GM21723 (cell line): ENCODE data around the gene CPLX3.
"Not testable (repeated sequence)": the region's sequence is repeated elsewhere in the genome, so short reads cannot be mapped to it uniquely, and the experiment has no call there.

Experiments used
- ATAC-seq: cut with Tn5 transposase; IDR thresholded peaks from one replicate; pipeline ENCODE4 v1.9.1; 2021; ENCODE audit warnings: mild to moderate bottlenecking, moderate library complexity; ENCODE audit not compliant: unreplicated experiment

The CPLX3 gene, protein sequence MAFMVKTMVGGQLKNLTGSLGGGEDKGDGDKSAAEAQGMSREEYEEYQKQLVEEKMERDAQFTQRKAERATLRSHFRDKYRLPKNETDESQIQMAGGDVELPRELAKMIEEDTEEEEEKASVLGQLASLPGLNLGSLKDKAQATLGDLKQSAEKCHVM

DNA sequence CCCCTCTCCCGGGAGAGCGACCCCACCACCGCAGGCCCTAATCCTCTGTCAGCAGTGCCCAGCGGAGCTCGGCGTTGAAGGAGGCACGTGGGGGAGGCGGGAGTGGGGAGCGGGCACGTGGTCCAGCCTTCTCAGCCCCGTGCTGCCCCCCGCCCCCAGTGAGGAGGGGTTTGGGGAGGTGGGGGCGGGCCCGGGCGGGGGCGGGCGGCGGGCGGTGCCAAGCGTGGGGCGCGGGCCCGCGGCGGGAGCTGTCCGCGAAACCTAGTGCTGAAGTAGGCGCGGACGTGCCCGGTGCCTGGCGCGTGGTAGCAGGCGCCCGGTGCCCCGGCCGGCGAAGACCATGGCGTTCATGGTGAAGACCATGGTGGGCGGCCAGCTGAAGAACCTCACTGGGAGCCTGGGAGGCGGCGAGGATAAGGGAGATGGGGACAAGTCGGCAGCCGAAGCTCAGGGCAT is at the start of gene CPLX3:
Gene CPLX3 (plus strand): TSS at position 264 of the 456 bp plus-strand sequence. CDS start 77 bp downstream, at position 341.
- no peak for ATAC-seq

DNA sequence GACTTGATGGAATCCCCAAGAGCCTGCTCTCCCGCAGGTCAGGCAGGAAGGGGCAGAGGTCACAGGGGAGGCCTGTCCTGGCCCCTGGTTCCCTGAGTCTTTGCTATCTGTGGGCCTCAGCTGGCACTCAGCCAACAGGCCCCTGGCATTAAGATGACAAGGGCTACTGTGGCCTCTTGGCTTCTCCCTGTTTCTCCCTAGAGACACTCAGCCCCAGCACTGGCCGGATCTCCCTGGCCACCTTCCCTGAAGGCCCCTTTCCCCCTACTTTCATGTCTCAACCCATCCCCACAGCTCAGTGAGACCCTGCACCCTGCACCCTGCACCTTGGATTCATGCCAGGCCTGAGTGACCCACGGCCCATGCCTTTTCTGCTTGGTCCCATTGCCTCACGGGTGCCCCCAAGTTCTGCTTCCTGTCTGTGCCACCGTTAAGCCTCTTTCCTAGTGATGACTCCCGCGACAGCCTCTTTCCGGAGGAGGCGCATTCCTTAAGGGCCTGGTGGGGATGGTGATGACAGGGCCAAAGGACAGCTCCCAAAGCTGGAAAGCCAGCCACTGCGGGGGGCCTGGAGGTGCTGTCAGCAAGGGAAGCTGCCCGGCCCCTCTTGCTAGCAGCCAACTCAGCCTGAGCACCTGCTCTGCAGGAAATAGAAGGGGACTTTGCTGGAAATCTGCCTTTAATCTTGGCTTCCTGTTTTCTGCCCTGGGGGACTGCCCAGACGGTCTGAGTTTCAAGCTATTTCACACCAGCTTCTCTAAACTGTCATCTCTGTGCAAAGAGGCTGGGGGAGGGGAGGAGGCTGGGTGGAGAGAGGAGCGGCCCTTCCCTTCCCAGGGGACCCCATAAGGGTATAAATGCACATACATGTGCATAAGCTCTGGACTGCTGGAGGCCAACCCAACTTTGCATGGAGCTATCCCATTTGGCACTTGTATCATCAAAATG is 49.3 kb upstream of the CPLX3 start:
- ATAC-seq = peak; percentile 37

DNA sequence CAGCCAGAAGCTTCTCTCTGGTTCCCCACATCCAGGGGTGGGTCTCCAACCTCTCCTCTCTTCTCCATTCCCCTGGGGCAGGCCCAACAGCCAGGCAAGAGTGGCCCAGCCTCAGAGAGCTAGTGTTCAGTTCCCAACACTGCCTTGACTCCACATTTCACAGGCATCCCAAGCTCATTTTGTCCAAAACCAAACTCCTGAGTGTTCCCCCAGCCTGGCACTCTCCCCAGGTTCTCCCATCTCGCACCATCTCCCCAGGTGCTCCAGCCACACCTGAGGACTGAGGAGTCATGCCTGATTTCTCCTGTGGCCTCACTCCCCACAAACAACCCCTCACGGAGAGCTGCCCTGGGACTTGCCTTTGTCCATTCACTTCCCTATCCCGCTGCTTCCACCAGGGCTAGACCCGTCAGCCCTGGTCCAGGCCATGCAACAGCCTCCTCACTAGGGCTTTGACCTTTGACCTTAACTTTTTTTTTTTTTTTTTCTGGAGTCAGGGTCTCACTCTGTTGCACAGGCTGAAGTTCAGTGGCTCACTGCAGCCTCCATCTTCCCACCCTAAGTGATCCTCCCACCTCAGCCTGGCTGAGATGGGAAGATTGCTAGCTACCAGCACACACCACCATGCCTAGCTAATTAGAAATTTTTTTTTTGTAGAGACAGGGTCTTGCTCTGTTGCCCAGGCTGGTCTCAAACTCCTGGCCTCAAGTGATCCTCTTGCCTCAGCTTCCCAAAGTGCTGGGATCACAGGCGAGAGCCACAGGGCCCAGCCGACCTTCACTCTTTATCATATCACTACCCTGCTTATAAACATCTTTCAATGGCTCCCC is 48.4 kb upstream of the CPLX3 start:
- ATAC-seq = no peak

DNA sequence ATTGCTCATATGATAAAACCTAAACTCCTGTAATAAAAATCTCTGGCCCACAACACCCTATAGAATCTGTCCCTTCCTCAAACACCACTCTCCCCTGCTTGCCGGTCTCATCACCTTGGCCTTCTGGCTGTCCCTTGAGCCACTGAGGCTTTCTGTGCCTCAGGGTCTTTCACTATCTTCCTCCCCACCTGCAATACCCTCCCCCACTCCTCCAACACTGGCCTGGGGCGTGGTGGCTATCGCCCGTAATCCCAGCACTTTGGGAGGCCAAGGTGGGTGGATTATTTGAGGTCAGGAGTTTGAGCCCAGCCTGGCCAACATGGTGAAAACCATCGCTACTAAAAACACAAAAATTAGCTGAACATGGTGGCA is 47.8 kb upstream of the CPLX3 start:
- ATAC-seq = no peak

DNA sequence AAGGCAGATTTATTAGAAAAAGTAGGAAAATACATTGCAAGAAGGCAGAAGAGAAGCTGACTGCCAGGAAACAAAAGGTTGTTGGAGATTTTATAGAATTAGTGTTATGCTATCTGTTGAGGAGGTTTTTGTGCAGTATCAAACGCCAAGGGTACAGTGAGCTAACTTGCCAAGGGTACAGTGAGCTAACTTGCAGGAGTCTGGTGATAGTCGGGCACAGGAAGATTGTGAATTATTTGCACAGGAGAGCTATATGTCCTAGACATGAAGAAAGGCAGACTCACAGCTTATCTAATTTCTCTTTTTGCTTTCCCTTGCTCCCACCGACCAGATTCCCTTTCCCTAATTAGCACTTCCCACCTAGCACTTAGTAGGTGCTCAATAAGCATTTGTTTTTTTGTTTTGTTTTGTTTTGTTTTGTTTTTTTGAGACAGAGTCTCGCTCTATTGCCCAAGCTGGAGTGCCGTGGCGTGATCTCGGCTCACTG is 47.2 kb upstream of the CPLX3 start:
- ATAC-seq = no peak

DNA sequence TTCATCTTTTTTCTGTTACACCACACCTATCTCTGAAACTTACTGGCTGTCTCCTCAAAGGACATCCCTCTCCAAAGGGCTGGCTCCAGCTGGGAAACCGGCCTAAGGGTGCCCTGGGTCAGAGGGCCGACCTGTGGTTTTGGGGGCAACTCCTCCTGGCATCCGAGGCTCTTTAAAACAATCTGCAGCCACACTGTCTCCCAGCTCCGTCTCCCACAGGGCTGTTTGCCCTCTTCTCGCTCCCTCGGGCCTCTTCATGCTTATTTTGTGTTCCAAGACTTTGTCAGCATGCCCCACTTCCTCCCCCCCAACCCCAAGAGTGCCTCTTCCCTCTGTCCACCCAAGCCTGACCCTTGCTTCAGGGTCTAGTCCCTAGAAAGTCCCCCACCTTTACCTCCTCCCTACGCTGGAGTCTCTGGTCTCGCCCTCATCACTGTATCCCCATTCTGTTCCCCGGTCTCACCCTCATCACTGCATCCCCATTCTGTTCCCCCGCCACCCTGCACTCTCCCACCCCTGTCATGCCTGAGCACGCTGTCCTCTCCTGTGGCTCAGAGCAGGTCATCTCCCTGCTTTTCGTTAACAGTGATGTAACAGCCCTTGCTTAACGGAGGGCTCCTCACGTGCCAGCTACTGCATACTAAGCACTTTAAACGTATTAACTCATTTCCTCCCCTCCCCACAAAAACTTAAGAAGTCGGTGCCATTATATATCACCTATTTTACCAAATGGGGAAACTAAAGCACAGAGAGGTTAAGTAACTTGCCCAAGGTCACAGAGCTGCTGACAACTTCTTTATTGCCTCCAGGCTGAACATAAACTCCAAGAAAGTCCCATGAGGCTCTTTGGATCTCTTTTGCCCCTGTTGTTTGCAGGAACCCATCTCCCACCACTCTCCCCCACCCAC is 45.6 kb upstream of the CPLX3 start:
- ATAC-seq = no peak

DNA sequence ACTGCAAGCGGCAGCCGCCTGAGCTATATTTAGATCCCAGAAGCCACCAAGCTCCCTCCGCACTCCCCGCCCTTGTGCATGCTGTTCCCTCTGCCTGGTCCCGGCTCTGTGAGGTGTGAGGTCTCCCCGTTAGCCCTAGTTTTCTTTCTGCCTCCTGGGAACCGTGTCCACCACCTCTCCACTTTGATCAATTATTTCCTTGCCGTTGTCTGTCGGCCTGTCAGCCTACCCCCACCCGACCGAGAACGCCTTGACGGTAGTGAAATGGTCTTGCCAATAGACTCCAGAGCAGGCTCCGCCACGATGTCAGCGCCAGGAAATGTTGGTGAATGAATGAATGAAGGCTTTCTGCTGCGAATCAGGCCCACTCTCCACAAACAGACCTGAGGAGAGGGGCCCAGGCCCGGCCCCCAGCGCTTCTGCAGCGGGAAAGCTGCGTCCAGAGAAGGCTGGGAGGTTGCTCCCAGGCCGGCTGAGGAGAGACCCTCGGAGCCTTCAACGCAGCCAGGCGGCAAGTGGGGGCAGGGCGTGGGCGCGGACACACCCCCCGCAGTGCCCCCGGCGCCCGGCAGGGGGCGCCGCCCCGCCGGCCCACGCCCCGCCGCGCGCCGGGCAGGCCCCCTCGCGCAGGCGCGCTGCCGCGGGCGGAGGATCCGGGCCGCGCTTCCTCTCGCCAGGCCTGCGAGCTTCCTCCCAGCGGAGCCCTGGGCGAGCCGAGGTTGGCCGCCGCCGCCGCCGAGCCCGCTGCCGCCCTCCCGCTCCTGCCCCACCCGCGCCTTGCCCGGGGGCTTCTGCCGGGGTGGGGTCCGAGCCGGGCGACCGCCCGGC is 44.8 kb upstream of the CPLX3 start, which contains the start of gene CSK:
Gene CSK (plus strand): TSS at position 650 of the 828 bp plus-strand sequence. CDS start 16,218 bp downstream, outside the sequence.
- no peak for ATAC-seq

DNA sequence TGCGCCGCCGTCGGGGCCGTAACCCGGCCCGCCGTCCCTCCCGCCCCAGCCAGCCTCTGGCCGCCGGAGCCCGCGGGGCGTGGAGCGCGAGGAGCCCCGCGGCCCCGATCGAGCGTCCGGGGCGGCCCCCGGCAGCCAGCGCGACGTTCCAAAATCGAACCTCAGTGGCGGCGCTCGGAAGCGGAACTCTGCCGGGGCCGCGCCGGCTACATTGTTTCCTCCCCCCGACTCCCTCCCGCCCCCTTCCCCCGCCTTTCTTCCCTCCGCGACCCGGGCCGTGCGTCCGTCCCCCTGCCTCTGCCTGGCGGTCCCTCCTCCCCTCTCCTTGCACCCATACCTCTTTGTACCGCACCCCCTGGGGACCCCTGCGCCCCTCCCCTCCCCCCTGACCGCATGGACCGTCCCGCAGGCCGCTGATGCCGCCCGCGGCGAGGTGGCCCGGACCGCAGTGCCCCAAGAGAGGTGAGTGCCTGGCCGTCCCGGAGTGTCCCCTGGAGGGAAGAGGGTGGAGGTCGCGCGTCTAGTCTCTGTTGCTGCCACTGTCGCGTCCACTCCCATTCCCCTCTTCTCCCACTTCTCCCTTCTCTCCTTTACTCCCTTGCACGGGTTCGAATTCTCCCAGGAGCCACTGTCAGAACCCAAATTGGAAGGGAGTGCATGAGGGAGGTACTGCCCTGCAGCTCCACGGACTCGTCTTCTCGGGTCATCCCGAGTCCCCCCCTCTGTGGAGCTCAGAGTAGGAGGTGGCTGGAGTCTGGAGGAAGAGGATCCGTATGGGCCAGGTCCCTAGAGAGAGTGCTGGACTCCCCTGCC is 44.0 kb upstream of the CPLX3 start:
- ATAC-seq = no peak

DNA sequence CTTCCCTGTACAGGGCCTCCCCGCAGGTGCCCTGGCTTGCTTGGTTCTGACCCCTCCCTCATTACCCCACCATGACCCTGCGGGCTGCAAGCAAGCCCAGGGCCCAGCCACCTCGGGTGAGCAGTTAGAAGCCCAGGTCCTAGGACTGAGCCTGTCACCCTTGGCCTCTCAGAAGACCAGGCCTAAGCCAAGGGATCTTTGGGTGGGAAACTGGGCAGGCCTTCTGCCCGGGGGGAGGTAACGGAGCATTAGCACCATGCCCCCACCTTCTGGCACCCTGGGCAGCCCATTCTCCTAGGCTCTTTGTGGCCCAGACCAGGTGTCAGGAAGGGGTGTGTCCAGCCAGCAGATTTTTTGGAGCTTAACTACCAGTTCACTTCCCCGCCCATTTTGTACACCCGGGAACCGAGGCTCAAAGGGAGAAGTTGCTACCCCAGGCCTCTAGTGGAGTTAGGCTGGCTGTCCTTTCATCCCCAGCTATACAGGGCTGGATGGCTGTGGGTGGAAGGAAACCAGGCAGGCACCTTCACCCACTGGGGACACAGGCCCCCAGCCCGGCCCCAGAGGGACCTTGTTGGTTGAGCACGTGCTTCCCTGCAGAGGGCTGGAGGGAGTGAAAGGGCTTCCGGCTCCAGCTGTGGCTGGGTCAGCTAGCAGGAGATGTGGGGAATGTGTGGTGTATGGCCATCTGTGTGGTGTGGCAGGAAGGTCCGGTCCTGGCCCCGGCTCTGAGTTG is 43.2 kb upstream of the CPLX3 start:
- no peak for ATAC-seq

DNA sequence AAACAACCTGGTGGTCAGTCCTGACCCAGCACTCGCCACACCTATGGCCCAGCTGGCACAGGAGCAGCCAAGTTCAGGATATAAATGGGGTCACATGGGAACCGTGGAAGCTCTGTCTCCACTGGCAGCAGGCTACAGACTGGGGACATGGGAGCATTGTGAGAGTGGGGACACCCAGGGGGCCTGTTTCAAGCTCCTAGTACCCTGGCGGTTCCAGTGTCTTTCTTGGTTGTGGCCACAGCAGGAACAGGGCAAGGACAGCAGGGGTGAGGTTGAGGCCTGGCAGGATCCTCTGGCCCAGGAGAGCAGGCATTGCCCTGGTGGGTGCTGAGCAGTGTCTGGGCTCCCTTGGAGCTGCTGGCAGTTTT is 42.6 kb upstream of the CPLX3 start:
- ATAC-seq = no peak

DNA sequence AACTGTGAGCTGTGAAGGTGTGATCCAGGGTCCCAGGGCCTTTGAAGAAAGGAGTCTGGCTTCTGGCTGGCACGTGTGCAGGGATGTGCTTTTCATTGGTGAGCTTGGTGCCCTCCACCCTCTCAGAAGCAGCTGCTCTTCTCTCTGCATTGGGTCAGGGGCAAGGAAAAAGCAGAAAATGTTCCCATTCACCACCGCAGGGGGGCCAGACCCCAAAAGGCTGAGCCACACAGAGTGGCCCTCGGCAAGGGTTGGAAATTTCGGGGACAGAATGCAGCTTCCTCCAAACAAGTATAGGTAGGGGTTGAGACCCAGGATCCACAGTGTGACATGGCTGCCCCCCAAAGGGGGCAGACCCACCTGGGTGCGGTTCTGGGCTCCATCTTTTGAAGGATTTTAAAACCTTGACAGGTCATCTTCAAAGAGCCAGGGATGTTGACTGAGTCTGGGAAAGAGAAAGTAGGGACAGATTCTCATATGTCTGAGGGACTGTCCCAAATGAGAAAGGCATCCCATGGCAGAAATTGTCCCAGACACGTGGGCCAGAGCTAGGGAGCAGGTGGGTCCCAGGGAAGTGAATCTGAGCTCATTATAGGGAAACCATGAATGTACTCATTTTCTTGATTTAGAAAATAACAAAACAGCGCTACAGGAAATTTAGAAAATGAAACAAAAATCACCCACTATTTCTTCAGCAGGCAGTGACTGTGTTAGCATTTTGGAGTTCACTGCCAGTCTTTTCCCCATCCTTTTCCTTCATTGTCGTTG is 41.8 kb upstream of the CPLX3 start:
- no peak for ATAC-seq

DNA sequence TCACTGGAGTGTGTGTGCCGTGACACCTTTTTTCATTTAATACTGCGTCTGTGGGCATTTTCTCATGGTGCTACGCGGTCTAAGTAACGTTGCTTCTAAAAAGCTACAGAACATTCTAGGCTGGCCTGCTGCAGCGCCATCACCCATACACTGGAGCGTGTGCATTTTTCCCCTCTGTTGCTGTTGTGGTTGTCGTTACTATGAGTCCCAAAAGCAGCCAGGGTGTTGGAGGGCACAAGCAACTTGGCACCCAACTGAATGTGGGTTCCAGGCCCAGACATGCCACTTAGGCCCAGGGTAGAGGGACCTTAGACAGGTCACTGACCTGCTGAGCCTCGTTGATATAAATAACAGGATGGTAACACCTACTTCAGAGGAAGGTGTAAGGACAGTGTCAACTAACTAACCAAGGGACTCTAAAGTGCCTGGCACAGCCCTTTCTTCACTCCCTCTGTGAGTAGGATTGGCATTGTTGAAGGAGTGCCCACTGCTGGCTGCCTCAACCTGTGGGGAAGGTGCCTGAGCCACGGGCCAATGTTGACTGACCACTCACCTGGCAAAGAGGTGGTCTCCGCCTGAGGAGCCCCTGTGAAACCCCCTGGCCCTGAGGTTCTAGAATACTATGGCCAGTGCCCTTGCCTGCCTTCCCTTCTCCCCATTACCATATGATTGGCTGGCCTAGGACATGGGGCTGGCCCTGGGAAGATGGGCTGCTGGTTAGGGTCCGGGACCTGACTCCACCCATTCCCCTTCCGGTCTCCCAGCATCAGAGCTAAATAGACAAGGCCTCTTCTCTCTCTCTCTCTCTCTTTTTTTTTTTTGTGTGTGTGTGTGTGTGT is 41.0 kb upstream of the CPLX3 start:
- ATAC-seq = no peak

DNA sequence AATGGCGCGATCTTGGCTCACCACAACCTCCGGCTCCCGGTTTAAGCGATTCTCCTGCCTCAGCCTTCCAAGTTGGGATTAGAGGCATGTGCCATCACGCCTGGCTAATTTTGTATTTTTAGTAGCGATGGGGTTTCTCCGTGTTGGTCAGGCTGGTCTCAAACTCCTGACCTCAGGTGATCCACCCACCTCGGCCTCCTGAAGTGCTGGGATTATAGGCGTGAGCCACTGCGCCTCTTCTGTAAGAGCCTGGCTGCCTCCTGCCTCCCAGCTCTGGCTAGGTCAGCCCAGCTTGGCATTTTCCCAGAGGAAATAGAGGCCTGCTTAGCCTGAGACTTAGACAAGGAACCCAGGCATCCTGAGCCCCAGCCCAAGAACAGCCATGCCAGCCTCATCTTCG is 40.3 kb upstream of the CPLX3 start:
- ATAC-seq = not testable (repeated sequence)

DNA sequence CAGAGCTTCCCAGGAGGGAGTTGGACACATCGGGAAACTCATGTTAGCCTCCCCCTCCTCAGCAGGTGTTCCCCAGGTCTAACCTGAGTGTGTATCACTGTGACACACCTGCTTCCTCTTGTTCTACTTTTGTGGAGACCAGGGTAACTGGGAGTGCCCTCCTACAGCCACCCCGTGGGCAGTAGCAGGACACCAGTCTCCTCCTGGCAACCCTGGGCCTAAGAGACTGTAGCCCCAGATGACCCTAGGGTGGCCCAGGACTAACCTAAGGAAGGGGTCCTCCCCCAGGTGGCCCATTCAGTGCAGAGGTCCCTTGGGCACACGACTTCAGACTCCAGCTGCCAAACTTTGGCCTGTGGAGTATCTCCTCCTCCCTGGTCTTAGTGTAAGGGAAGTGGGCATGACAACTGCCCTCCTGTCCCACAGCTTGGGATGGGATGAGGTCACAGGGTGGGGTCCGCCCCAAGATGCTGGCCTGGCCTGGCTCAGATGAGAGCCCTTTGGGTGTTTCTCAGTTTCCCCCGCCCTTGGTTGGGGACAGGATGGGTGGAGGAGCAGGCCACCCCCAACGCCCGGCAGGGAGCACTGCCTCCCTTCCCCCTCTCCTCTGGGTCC is 39.8 kb upstream of the CPLX3 start:
- no peak for ATAC-seq

DNA sequence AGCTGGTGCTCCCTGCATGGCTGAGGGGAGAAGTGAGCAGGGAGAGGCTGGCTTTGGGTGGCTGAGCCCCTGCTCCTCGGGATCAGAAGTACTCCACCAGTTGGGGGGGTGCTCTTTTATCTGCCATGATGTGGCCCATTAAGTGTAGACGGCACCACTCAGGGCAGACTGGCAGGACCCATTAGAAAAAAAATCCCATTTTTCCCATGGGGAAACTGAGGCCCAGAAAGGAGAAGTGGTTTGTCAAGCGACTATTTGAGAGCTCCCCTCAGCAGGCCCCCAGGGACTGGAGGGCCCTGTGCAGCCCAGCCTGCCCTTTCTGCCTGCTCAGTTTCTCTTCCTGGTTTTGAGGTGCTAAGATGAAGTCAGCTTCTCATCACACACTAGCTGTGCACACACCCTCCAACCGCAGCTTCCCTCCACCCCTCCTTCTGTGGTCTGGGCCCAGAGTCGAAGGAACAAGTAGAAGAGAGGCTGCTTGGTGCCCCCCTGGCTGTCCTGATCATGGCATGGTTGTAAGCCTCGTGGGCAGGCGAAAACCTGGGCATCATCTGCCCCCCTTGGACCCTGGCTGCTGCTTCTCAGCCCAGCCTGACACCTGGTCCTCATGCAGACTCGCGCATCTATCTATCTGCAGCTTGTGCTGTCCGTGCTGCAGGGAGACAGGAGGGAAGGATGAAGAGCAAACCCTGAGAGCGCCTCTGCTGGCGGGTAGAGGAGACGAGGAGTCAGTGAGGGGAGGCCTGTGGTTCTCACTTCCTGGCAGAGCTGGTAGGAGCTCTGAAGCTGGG is 39.0 kb upstream of the CPLX3 start:
- peak; percentile 42 for ATAC-seq
